ENCODE data around the gene ARHGAP22. TPM values are rescaled to one million over a fixed set of nuclear protein-coding genes. Genes with fewer than 3 reads are reported as not detected.

ARHGAP22 gene
- total and polyA plus RNA-seq, 3 experiments from 2014 or later = not detected

- H3K27ac ChIP-seq (ENCODE audit: low read depth, low read length) = no peak overlapping the region
- H3K9me3 Mint-ChIP-seq = no peaks in the 10 kb centered on the region
- peaks cover 0 to 3% (median 0%) of the 10 kb centered on the region in 3 donors for H3K4me1 Mint-ChIP-seq
- no peaks in the 10 kb centered on the region for H3K9me3 ChIP-seq (ENCODE audit: low read length)
- H3K4me3 Mint-ChIP-seq = no peak overlapping the region
- peaks cover 9 to 24% (median 16%) of the 10 kb centered on the region in 3 donors for H3K36me3 Mint-ChIP-seq
- DNase-seq = no peak
- no peaks in the 10 kb centered on the region for H3K27me3 ChIP-seq (ENCODE audit: insufficient read depth, low read length, poor library complexity, severe bottlenecking)
- no peak overlapping the region for H3K4me3 ChIP-seq (ENCODE audit: low read length)
- H3K36me3 ChIP-seq (ENCODE audit: insufficient read depth, low read length) = peaks cover 14% of the 10 kb centered on the region
- ChIA-PET POLR2A (no interaction called here), CTCF (no interaction called here)
- no peaks in the 10 kb centered on the region for H3K4me1 ChIP-seq (ENCODE audit: insufficient read depth, low read length)
- no peaks in the 10 kb centered on the region for H3K27me3 Mint-ChIP-seq
- no peak overlapping the region for H3K27ac Mint-ChIP-seq
Observed at GRCh38 chr10:48406658-48407057, 198.2 kb downstream of the ARHGAP22 start.

- DNase-seq = no peak
- Mint-ChIP-seq H3K4me1 (peaks cover 0 to 3% (median 0%) of the 10 kb centered on the region in 3 donors), H3K4me3 (no peak overlapping the region), H3K36me3 (peaks cover 9 to 22% (median 16%) of the 10 kb centered on the region in 3 donors), H3K9me3 (no peaks in the 10 kb centered on the region), H3K27ac (peak overlapping the region in 1 of 8 donors; percentile 76), H3K27me3 (no peaks in the 10 kb centered on the region)
- ChIA-PET POLR2A (no interaction called here), CTCF (no interaction called here)
- Histone ChIP-seq H3K27me3 (ENCODE audit: insufficient read depth, low read length, poor library complexity, severe bottlenecking) (no peaks in the 10 kb centered on the region), H3K27ac (ENCODE audit: low read depth, low read length) (no peak overlapping the region), H3K4me1 (ENCODE audit: insufficient read depth, low read length) (no peaks in the 10 kb centered on the region), H3K9me3 (ENCODE audit: low read length) (no peaks in the 10 kb centered on the region), H3K36me3 (ENCODE audit: insufficient read depth, low read length) (peaks cover 14% of the 10 kb centered on the region), H3K4me3 (ENCODE audit: low read length) (no peak overlapping the region)
Observed at GRCh38 chr10:48406204-48406603, 198.7 kb downstream of the ARHGAP22 start.

GRCh38 chr10:48404646-48405045 is 200.2 kb downstream of the ARHGAP22 start:
- Mint-ChIP-seq H3K27ac (no peak overlapping the region), H3K27me3 (no peaks in the 10 kb centered on the region), H3K4me1 (peaks cover 9 to 16% (median 10%) of the 10 kb centered on the region in 3 donors), H3K4me3 (no peak overlapping the region), H3K36me3 (peaks cover 9 to 16% (median 11%) of the 10 kb centered on the region in 3 donors), H3K9me3 (no peaks in the 10 kb centered on the region)
- H3K4me3 ChIP-seq (ENCODE audit: low read length) = no peak overlapping the region
- no peaks in the 10 kb centered on the region for H3K9me3 ChIP-seq (ENCODE audit: low read length)
- H3K36me3 ChIP-seq (ENCODE audit: insufficient read depth, low read length) = peaks cover 6% of the 10 kb centered on the region
- DNase-seq = no peak
- CTCF ChIA-PET = no interaction called here
- no peaks in the 10 kb centered on the region for H3K4me1 ChIP-seq (ENCODE audit: insufficient read depth, low read length)
- no peaks in the 10 kb centered on the region for H3K27me3 ChIP-seq (ENCODE audit: insufficient read depth, low read length, poor library complexity, severe bottlenecking)
- H3K27ac ChIP-seq (ENCODE audit: low read depth, low read length) = no peak overlapping the region
- POLR2A ChIA-PET = no interaction called here

GRCh38 chr10:48400850-48401220 is 204.0 kb downstream of the ARHGAP22 start:
- no peak overlapping the region for H3K27ac ChIP-seq (ENCODE audit: low read depth, low read length)
- H3K27me3 Mint-ChIP-seq = no peaks in the 10 kb centered on the region
- H3K4me3 Mint-ChIP-seq = no peak overlapping the region
- H3K4me1 Mint-ChIP-seq = peaks cover 20 to 37% (median 23%) of the 10 kb centered on the region in 3 donors
- ChIA-PET POLR2A (no interaction called here), CTCF (no interaction called here)
- no peak for DNase-seq
- no peaks in the 10 kb centered on the region for H3K36me3 ChIP-seq (ENCODE audit: insufficient read depth, low read length)
- no peaks in the 10 kb centered on the region for H3K9me3 Mint-ChIP-seq
- H3K27me3 ChIP-seq (ENCODE audit: insufficient read depth, low read length, poor library complexity, severe bottlenecking) = no peaks in the 10 kb centered on the region
- H3K9me3 ChIP-seq (ENCODE audit: low read length) = no peaks in the 10 kb centered on the region
- H3K36me3 Mint-ChIP-seq = peaks cover 5 to 11% (median 6%) of the 10 kb centered on the region in 3 donors
- H3K4me1 ChIP-seq (ENCODE audit: insufficient read depth, low read length) = no peaks in the 10 kb centered on the region
- H3K27ac Mint-ChIP-seq = peak overlapping the region in 2 of 8 donors; percentile 2 to 47
- H3K4me3 ChIP-seq (ENCODE audit: low read length) = no peak overlapping the region

- Mint-ChIP-seq H3K36me3 (peaks cover 3 to 9% (median 3%) of the 10 kb centered on the region in 3 donors), H3K27ac (peak overlapping the region in 1 of 8 donors; percentile 47), H3K27me3 (no peaks in the 10 kb centered on the region), H3K4me1 (peaks cover 20 to 36% (median 23%) of the 10 kb centered on the region in 3 donors), H3K9me3 (no peaks in the 10 kb centered on the region), H3K4me3 (no peak overlapping the region)
- no peaks in the 10 kb centered on the region for H3K36me3 ChIP-seq (ENCODE audit: insufficient read depth, low read length)
- DNase-seq = no peak
- H3K4me1 ChIP-seq (ENCODE audit: insufficient read depth, low read length) = no peaks in the 10 kb centered on the region
- POLR2A ChIA-PET = no interaction called here
- H3K9me3 ChIP-seq (ENCODE audit: low read length) = no peaks in the 10 kb centered on the region
- CTCF ChIA-PET = no interaction called here
- no peak overlapping the region for H3K4me3 ChIP-seq (ENCODE audit: low read length)
- H3K27me3 ChIP-seq (ENCODE audit: insufficient read depth, low read length, poor library complexity, severe bottlenecking) = no peaks in the 10 kb centered on the region
- H3K27ac ChIP-seq (ENCODE audit: low read depth, low read length) = no peak overlapping the region
Observed at GRCh38 chr10:48400129-48400849, 204.6 kb downstream of the ARHGAP22 start.

- H3K4me3 Mint-ChIP-seq = no peak overlapping the region
- Histone ChIP-seq H3K36me3 (ENCODE audit: insufficient read depth, low read length) (no peaks in the 10 kb centered on the region), H3K4me3 (ENCODE audit: low read length) (no peak overlapping the region), H3K4me1 (ENCODE audit: insufficient read depth, low read length) (no peaks in the 10 kb centered on the region), H3K27me3 (ENCODE audit: insufficient read depth, low read length, poor library complexity, severe bottlenecking) (no peaks in the 10 kb centered on the region), H3K27ac (ENCODE audit: low read depth, low read length) (no peak overlapping the region), H3K9me3 (ENCODE audit: low read length) (no peaks in the 10 kb centered on the region)
- H3K27ac Mint-ChIP-seq = peak overlapping the region in 1 of 8 donors; percentile 72
- H3K36me3 Mint-ChIP-seq = peaks cover under 1 to 4% (median 1%) of the 10 kb centered on the region in 3 donors
- no peak for DNase-seq
- H3K9me3 Mint-ChIP-seq = no peaks in the 10 kb centered on the region
- POLR2A ChIA-PET = no interaction called here
- CTCF ChIA-PET = no interaction called here
- H3K27me3 Mint-ChIP-seq = no peaks in the 10 kb centered on the region
- H3K4me1 Mint-ChIP-seq = peaks cover 20 to 36% (median 23%) of the 10 kb centered on the region in 3 donors
Observed at GRCh38 chr10:48399551-48399950, 205.3 kb downstream of the ARHGAP22 start.

- ChIA-PET CTCF (no interaction called here), POLR2A (no interaction called here)
- H3K4me3 Mint-ChIP-seq = no peak overlapping the region
Observed at GRCh38 chr10:48399056-48399541, 205.8 kb downstream of the ARHGAP22 start.

GRCh38 chr10:48398261-48398660 is 206.6 kb downstream of the ARHGAP22 start:
- no peak overlapping the region for H3K4me3 ChIP-seq (ENCODE audit: low read length)
- no peak overlapping the region for H3K27ac ChIP-seq (ENCODE audit: low read depth, low read length)
- POLR2A ChIA-PET = no interaction called here
- Mint-ChIP-seq H3K4me1 (peaks cover 20 to 36% (median 23%) of the 10 kb centered on the region in 3 donors), H3K4me3 (no peak overlapping the region), H3K9me3 (no peaks in the 10 kb centered on the region), H3K36me3 (peaks cover 0 to 3% (median 0%) of the 10 kb centered on the region in 3 donors), H3K27ac (no peak overlapping the region), H3K27me3 (no peaks in the 10 kb centered on the region)
- no peaks in the 10 kb centered on the region for H3K27me3 ChIP-seq (ENCODE audit: insufficient read depth, low read length, poor library complexity, severe bottlenecking)
- DNase-seq = no peak
- no peaks in the 10 kb centered on the region for H3K36me3 ChIP-seq (ENCODE audit: insufficient read depth, low read length)
- CTCF ChIA-PET = no interaction called here
- H3K4me1 ChIP-seq (ENCODE audit: insufficient read depth, low read length) = no peaks in the 10 kb centered on the region
- no peaks in the 10 kb centered on the region for H3K9me3 ChIP-seq (ENCODE audit: low read length)

More at GRCh38 chr10:48399056-48399541, 205.8 kb downstream of the ARHGAP22 start:
- DNase-seq = no peak
- peak overlapping the region in 1 of 8 donors; percentile 72 for H3K27ac Mint-ChIP-seq
- H3K27me3 ChIP-seq (ENCODE audit: insufficient read depth, low read length, poor library complexity, severe bottlenecking) = no peaks in the 10 kb centered on the region
- H3K4me3 ChIP-seq (ENCODE audit: low read length) = no peak overlapping the region
- H3K9me3 ChIP-seq (ENCODE audit: low read length) = no peaks in the 10 kb centered on the region
- H3K9me3 Mint-ChIP-seq = no peaks in the 10 kb centered on the region
- H3K4me1 Mint-ChIP-seq = peaks cover 20 to 36% (median 23%) of the 10 kb centered on the region in 3 donors
- H3K27me3 Mint-ChIP-seq = no peaks in the 10 kb centered on the region
- H3K36me3 Mint-ChIP-seq = peaks cover 0 to 3% (median 0%) of the 10 kb centered on the region in 3 donors
- no peaks in the 10 kb centered on the region for H3K36me3 ChIP-seq (ENCODE audit: insufficient read depth, low read length)
- no peaks in the 10 kb centered on the region for H3K4me1 ChIP-seq (ENCODE audit: insufficient read depth, low read length)
- no peak overlapping the region for H3K27ac ChIP-seq (ENCODE audit: low read depth, low read length)
